ENCODE measurements around the gene ADGRA1.

DNA sequence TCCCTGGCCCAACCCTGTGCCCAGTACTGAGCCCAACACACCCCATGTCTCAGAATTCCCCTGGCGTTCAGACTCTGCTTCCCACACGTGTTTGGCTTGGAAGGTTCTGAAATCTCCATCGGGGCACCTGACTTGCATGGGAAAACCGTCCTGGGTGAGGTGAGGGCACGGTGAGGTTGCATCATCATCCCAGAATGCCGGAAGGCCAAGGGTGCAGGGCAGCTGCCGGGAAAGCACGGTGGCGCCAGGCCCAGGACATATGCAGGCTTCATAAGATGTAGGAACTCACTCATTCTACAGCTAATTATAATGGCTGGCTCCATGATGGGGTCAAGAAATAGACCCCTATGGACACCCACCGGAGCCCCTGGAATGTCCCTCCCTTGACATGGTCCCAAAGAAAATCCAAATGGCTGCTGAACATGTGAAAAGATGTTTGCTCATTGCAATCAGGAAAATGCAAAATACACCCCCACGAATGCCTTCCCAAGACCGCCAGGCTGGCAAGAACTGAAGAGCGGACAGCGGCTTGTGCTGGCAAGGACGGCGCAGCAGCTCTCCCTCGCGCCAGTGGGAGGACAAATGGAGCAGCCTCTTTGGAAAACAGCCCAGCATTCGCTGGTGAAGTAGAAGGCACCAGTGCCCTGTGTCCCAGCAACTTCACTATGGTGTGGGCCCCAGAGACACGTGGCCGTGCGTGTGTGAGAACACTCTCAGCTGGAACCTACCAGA, 74.6 kb downstream of the ADGRA1 start:
- no peak for TF ChIP-seq CTCF (IDR thresholded peaks at IDR 0.05; ENCODE audit: borderline replicate concordance, extremely low read depth, low read length, poor library complexity, severe bottlenecking)
- no peak for TF ChIP-seq EZH2 (IDR thresholded peaks at IDR 0.05; ENCODE audit: borderline replicate concordance, low read depth, low read length, severe bottlenecking)

All from DND-41 (cell line).